H1 (cell line): ENCODE results near the gene SMAD7. TPM values are rescaled to one million over a fixed set of nuclear protein-coding genes. Genes with fewer than 3 reads are reported as not detected.

ENCODE experiments used
- BRCA1 ChIP-seq: IDR thresholded peaks from 2 replicates; pipeline ENCODE4 v1.6.1; 2012; ENCODE audit warnings: low read depth, low read length, improper control_type of control experiment
- CTBP2 ChIP-seq: IDR thresholded peaks from 2 replicates; pipeline ENCODE4 v1.7.0; 2011; ENCODE audit warnings: borderline replicate concordance, mild to moderate bottlenecking, moderate library complexity, mixed read lengths, low read length; ENCODE audit not compliant: insufficient read depth, insufficient read length
- EGR1 ChIP-seq: IDR thresholded peaks from 2 replicates; pipeline ENCODE4 v1.6.1; 2011; ENCODE audit warnings: low read depth, low read length, borderline replicate concordance
- KDM1A ChIP-seq: fragments of 200-600, 300-600 bp; sonication (generic); IDR thresholded peaks from 2 replicates; pipeline ENCODE4 v1.7.1; 2016; ENCODE audit warnings: mild to moderate bottlenecking, low read length, borderline replicate concordance
- POLR2A ChIP-seq, 2 experiments: IDR thresholded peaks; 1 replicate in 1 of 2; 2 replicates in 1 of 2; pipeline ENCODE4 v1.6.1; 2011; ENCODE audit warnings: low read depth in 2 of 2, low read length in 2 of 2, mild to moderate bottlenecking in 2 of 2; ENCODE audit errors: control extremely low read depth in 1 of 2
- RAD21 ChIP-seq, 2 experiments: IDR thresholded peaks in 1 of 2; conservative IDR thresholded peaks in 1 of 2; 2 replicates each; pipeline ENCODE4 v1.6.1; 2011; ENCODE audit warnings: low read depth in 2 of 2, low read length in 2 of 2, improper control_type of control experiment in 1 of 2, inconsistent platforms in 1 of 2, mild to moderate bottlenecking in 1 of 2, moderate library complexity in 1 of 2
- polyA plus RNA-seq, 7 experiments: library from polyadenylated mRNA; depleted of rRNA in 3 of 7; stranded (reverse) in 5 of 7; unstranded in 2 of 7; fragments of >200 nt in 5 of 7; fragments of 200-250 nt in 2 of 7; gene quantifications; 1 replicate in 5 of 7; 2 replicates in 1 of 7; 4 replicates in 1 of 7; pipeline versions ENCODE4 v1.2.1 to v1.2.3, GENCODE V29; 2011 to 2013; ENCODE audit warnings: missing spikeins in 2 of 7, mixed read lengths in 2 of 7
- total RNA-seq: library from RNA; stranded (reverse); fragmentation: NEBNext Ultra II Directional; extraction: Animal tissue kit (Norgen Biotek cat#: 25700); gene quantifications from 2 replicates; pipeline ENCODE4 v1.2.1, GENCODE V29; 2021
- TF ChIP-seq, protein P1 (sequence below), 3 experiments: IDR thresholded peaks; 1 replicate in 2 of 3; 2 replicates in 1 of 3; pipeline versions ENCODE4 v1.5.1 to v1.6.1; 2011; ENCODE audit warnings: low read length in 3 of 3, mild to moderate bottlenecking in 3 of 3, inconsistent platforms in 2 of 3, low read depth in 1 of 3, moderate library complexity in 1 of 3; ENCODE audit not compliant: insufficient read depth in 1 of 3; ENCODE audit errors: control extremely low read depth in 1 of 3

Gene SMAD7
- total and polyA plus RNA-seq, 2 of the 8 experiments (the other 6 are each of a cell fraction or from before 2014, with no cell fraction given) = 6.5 to 15.5 TPM

DNA sequence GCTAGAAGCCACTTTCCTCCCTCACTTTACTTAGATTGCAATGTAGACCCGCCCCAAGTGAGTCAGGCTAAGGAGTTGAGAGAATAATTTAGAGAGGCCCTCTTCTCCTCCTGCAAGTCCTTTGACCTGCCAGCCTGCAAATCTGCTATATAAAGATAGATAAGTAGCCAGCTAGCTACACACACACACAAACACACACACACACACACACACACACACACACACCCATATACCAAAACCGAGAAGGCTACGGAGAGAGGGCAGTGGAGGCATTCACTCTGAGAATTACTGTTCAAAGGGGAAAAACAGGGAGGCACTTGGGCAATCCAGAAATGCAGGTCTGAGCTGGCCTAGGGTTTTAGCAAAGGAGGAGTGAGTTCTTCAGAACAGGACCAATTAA, 23.0 kb upstream of the SMAD7 start (continued):
- TF ChIP-seq CTBP2 = no peak
- TF ChIP-seq, protein P1, sequence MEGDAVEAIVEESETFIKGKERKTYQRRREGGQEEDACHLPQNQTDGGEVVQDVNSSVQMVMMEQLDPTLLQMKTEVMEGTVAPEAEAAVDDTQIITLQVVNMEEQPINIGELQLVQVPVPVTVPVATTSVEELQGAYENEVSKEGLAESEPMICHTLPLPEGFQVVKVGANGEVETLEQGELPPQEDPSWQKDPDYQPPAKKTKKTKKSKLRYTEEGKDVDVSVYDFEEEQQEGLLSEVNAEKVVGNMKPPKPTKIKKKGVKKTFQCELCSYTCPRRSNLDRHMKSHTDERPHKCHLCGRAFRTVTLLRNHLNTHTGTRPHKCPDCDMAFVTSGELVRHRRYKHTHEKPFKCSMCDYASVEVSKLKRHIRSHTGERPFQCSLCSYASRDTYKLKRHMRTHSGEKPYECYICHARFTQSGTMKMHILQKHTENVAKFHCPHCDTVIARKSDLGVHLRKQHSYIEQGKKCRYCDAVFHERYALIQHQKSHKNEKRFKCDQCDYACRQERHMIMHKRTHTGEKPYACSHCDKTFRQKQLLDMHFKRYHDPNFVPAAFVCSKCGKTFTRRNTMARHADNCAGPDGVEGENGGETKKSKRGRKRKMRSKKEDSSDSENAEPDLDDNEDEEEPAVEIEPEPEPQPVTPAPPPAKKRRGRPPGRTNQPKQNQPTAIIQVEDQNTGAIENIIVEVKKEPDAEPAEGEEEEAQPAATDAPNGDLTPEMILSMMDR (IDR thresholded peaks at IDR 0.05; ENCODE audit: control extremely low read depth in 1 of 3, insufficient read depth in 1 of 3, low read depth in 1 of 3, low read length in 3 of 3) = no peak
- TF ChIP-seq RAD21 (IDR thresholded peaks at IDR 0.05 in 1 of 2, conservative IDR thresholded peaks at IDR 0.05 in 1 of 2; ENCODE audit: low read depth in 2 of 2, low read length in 2 of 2) = no peak
- TF ChIP-seq POLR2A (IDR thresholded peaks at IDR 0.05; ENCODE audit: control extremely low read depth in 1 of 2, low read depth in 2 of 2, low read length in 2 of 2) = no peak
- no peak for TF ChIP-seq KDM1A
- no peak for TF ChIP-seq EGR1
- no peak for TF ChIP-seq BRCA1
